ENCODE data around the gene SPRED3.

GRCh38 chr19:38385804-38386257 lies 2.7 kb upstream of the SPRED3 start:
- TF ChIP-seq ZNF274 (IDR thresholded peaks at IDR 0.05; ENCODE audit: low read depth, low read length) = no peak
- TF ChIP-seq YY1 (IDR thresholded peaks at IDR 0.05; ENCODE audit: insufficient read depth, insufficient read length) = no peak
- TF ChIP-seq SUZ12 (IDR thresholded peaks at IDR 0.05; ENCODE audit: extremely low read depth, insufficient read depth, insufficient read length) = no peak

Measured in NT2/D1 (cell line).